HCT116 (cell line): Measurements from ENCODE around the gene SBF2. TPM values are rescaled to one million over a fixed set of nuclear protein-coding genes. Genes with fewer than 3 reads are reported as not detected.

Experiments
- ATAC-seq: fragments of 200-7000 bp; cut with Tn5 transposase; 2 replicates; pipeline ENCODE4 v1.9.1; 2020; ENCODE audit warnings: mild to moderate bottlenecking, moderate library complexity
- BruUV-seq: library from RNA; stranded (reverse); fragments of 400-500 nt; replicated peaks from 2 replicates; lab custom pipeline; 2021; lab: Mats Ljungman, UMichigan
- CTCF ChIA-PET: fragments of 300-600 bp; sonication (Branson Sonifier 250); formaldehyde crosslinking; loops from one replicate; lab custom pipeline; 2021; ENCODE audit warnings: antibody characterized with exemption; lab: Charles Lee
- POLR2A ChIA-PET: fragments of 300-600, 350-600 bp; sonication (Branson Sonifier 250); formaldehyde crosslinking; loops from one replicate; lab custom pipeline; 2021; ENCODE audit warnings: antibody characterized with exemption; lab: Charles Lee
- RAD21 ChIA-PET, 2 experiments: fragments of 300-600 bp; sonication (Branson Sonifier 250); formaldehyde crosslinking; loops; one replicate each; lab custom pipeline; 2023; ENCODE audit warnings: low total read pairs in 2 of 2; ENCODE audit not compliant: uncharacterized antibody in 2 of 2, unreplicated experiment in 2 of 2, low non-redundant PET in 1 of 2; lab: Charles Lee
- DNase-seq: peaks from one replicate; pipeline ENCODE4 v3.0.0-alpha.2; 2010; ENCODE audit warnings: low read depth, low spot score
- H2AFZ ChIP-seq: fragments of 200-600 bp; shearing (Covaris generic), sonication (generic); 2 replicates; pipeline ENCODE4 v1.6.1; 2017; ENCODE audit warnings: low read depth, mixed run types, mixed read lengths, antibody characterized with exemption, low read length; ENCODE audit not compliant: poor library complexity, severe bottlenecking
- H3K27ac ChIP-seq: 2 replicates; pipeline ENCODE4 v1.5.1; 2012; ENCODE audit warnings: low read depth, low read length
- H3K27me3 ChIP-seq: fragments of 200-600 bp; sonication (generic); 2 replicates; pipeline ENCODE4 v1.6.1; 2016; ENCODE audit warnings: mixed run types, low read length, mixed read lengths; ENCODE audit not compliant: insufficient read depth
- H3K36me3 ChIP-seq, 2 experiments: fragments of 200-500 bp in 1 of 2; fragments of 200-600 bp in 1 of 2; sonication (Bioruptor generic) in 1 of 2; sonication (generic) in 1 of 2; 2 replicates each; pipeline versions ENCODE4 v1.5.1 to v1.6.1; 2014 to 2016; ENCODE audit warnings: low read length in 2 of 2, inconsistent platforms in 1 of 2, mixed read lengths in 1 of 2, mixed run types in 1 of 2; ENCODE audit not compliant: insufficient read depth in 2 of 2, control insufficient read depth in 1 of 2
- H3K4me1 ChIP-seq, 2 experiments: fragments of 200-600 bp in 1 of 2; sonication (generic) in 1 of 2; 2 replicates each; pipeline versions ENCODE4 v1.5.1 to v1.6.1; 2012 to 2017; ENCODE audit warnings: low read length in 2 of 2, inconsistent platforms in 1 of 2, mild to moderate bottlenecking in 1 of 2, mixed read lengths in 1 of 2, mixed run types in 1 of 2, moderate library complexity in 1 of 2; ENCODE audit not compliant: insufficient read depth in 2 of 2, control insufficient read depth in 1 of 2
- H3K4me2 ChIP-seq: fragments of 200-600 bp; sonication (generic); 2 replicates; pipeline ENCODE4 v1.6.1; 2017; ENCODE audit warnings: mixed run types, low read length, mixed read lengths
- H3K4me3 ChIP-seq, 2 experiments: fragments of 200-600 bp in 1 of 2; sonication (generic) in 1 of 2; replicated peaks in 1 of 2; 2 replicates each; pipeline ENCODE4 v1.5.1; 2011 to 2016; ENCODE audit warnings: low read length in 2 of 2, control low read depth in 1 of 2, low read depth in 1 of 2, mild to moderate bottlenecking in 1 of 2, mixed read lengths in 1 of 2, mixed run types in 1 of 2
- H3K79me2 ChIP-seq: fragments of 200-600 bp; sonication (generic); 2 replicates; pipeline ENCODE4 v1.6.1; 2017; ENCODE audit warnings: mild to moderate bottlenecking, mixed run types, low read length, moderate library complexity, mixed read lengths; ENCODE audit not compliant: insufficient read depth
- H3K9ac ChIP-seq: fragments of 200-600 bp; sonication (generic); 2 replicates; pipeline ENCODE4 v1.6.1; 2016; ENCODE audit warnings: low read length, mixed read lengths
- H3K9me2 ChIP-seq: fragments of 200-600 bp; sonication (generic), shearing (Covaris generic); 2 replicates; pipeline ENCODE4 v1.6.1; 2017; ENCODE audit warnings: mixed run types, mild to moderate bottlenecking, moderate library complexity; ENCODE audit not compliant: insufficient read depth
- H3K9me3 ChIP-seq, 2 experiments: fragments of 200-500 bp in 1 of 2; fragments of 200-600 bp in 1 of 2; sonication (Bioruptor generic) in 1 of 2; sonication (generic) in 1 of 2; 2 replicates each; pipeline ENCODE4 v1.6.1; 2014 to 2017; ENCODE audit warnings: low read length in 2 of 2, mixed read lengths in 2 of 2, inconsistent platforms in 1 of 2, low read depth in 1 of 2, mild to moderate bottlenecking in 1 of 2, mixed run types in 1 of 2, moderate library complexity in 1 of 2; ENCODE audit not compliant: control insufficient read depth in 1 of 2, insufficient read depth in 1 of 2
- H4K20me1 ChIP-seq: fragments of 200-600 bp; sonication (generic), shearing (Covaris generic); 2 replicates; pipeline ENCODE4 v1.6.1; 2017; ENCODE audit warnings: mixed run types, mild to moderate bottlenecking, moderate library complexity; ENCODE audit not compliant: insufficient read depth
- CBX3 ChIP-seq: IDR thresholded peaks from 2 replicates; pipeline ENCODE4 v1.6.1; 2012; ENCODE audit warnings: low read depth
- CEBPB ChIP-seq: IDR thresholded peaks from 2 replicates; pipeline ENCODE4 v1.6.1; 2012; ENCODE audit warnings: low read depth
- EGR1 ChIP-seq: IDR thresholded peaks from 2 replicates; pipeline ENCODE4 v1.6.1; 2012; ENCODE audit warnings: low read depth
- ELF1 ChIP-seq: IDR thresholded peaks from 2 replicates; pipeline ENCODE4 v1.6.1; 2012; ENCODE audit warnings: low read depth, borderline replicate concordance
- EZH2 ChIP-seq: fragments of 200-600 bp; sonication (generic); IDR thresholded peaks from 2 replicates; pipeline ENCODE4 v1.6.1; 2017; ENCODE audit warnings: antibody characterized with exemption, mixed run types
- EZH2phosphoT487 ChIP-seq: fragments of 200-600 bp; IDR thresholded peaks from 2 replicates; pipeline ENCODE4 v1.6.1; 2018; ENCODE audit warnings: antibody characterized with exemption, borderline replicate concordance
- FOSL1 ChIP-seq: IDR thresholded peaks from 2 replicates; pipeline ENCODE4 v1.6.1; 2012; ENCODE audit warnings: low read depth
- POLR2A ChIP-seq: IDR thresholded peaks from 2 replicates; pipeline ENCODE4 v1.7.0; 2011; ENCODE audit warnings: borderline replicate concordance; ENCODE audit not compliant: insufficient read depth, insufficient read length; ENCODE audit errors: extremely low read depth
- SIN3A ChIP-seq: IDR thresholded peaks from 2 replicates; pipeline ENCODE4 v1.6.1; 2012; ENCODE audit warnings: low read depth
- SP1 ChIP-seq: IDR thresholded peaks from 2 replicates; pipeline ENCODE4 v1.6.1; 2012; ENCODE audit warnings: low read depth
- SRF ChIP-seq: IDR thresholded peaks from 2 replicates; pipeline ENCODE4 v1.6.1; 2012; ENCODE audit warnings: low read depth
- TCF7L2 ChIP-seq: IDR thresholded peaks from 2 replicates; pipeline ENCODE4 v1.7.0; 2011; ENCODE audit warnings: borderline replicate concordance, inconsistent platforms; ENCODE audit not compliant: insufficient read depth, insufficient read length; ENCODE audit errors: extremely low read depth
- YY1 ChIP-seq: IDR thresholded peaks from 2 replicates; pipeline ENCODE4 v1.6.1; 2011; ENCODE audit warnings: low read length, low read depth, moderate library complexity, mild to moderate bottlenecking; ENCODE audit not compliant: insufficient replicate concordance; ENCODE audit errors: extremely low read depth
- ZNF274 ChIP-seq: fragments of 200-500 bp; sonication (Bioruptor generic); IDR thresholded peaks from 2 replicates; pipeline ENCODE4 v1.6.1; 2014; ENCODE audit warnings: mild to moderate bottlenecking, low read depth, low read length, inconsistent platforms
- intact Hi-C: fragments of 100-400 bp; cut with micrococcal nuclease; formaldehyde crosslinking; loops from 2 replicates; pipeline ENCODE4 v1.10.0; 2022
- total RNA-seq: library from RNA; stranded (reverse); gene quantifications from one replicate; pipeline ENCODE4 v1.2.1, GENCODE V29; 2021; ENCODE audit not compliant: unreplicated experiment
- TF ChIP-seq, protein P1 (sequence below): IDR thresholded peaks from 2 replicates; pipeline ENCODE4 v1.6.1; 2012; ENCODE audit warnings: low read depth
- TF ChIP-seq, protein P2 (sequence below): IDR thresholded peaks from 2 replicates; pipeline ENCODE4 v1.6.1; 2012
- TF ChIP-seq, protein P3 (sequence below): IDR thresholded peaks from 2 replicates; pipeline ENCODE4 v1.6.1; 2012

SBF2 gene
- total RNA-seq, 1 experiment from 2014 or later: 35.0 TPM

DNA sequence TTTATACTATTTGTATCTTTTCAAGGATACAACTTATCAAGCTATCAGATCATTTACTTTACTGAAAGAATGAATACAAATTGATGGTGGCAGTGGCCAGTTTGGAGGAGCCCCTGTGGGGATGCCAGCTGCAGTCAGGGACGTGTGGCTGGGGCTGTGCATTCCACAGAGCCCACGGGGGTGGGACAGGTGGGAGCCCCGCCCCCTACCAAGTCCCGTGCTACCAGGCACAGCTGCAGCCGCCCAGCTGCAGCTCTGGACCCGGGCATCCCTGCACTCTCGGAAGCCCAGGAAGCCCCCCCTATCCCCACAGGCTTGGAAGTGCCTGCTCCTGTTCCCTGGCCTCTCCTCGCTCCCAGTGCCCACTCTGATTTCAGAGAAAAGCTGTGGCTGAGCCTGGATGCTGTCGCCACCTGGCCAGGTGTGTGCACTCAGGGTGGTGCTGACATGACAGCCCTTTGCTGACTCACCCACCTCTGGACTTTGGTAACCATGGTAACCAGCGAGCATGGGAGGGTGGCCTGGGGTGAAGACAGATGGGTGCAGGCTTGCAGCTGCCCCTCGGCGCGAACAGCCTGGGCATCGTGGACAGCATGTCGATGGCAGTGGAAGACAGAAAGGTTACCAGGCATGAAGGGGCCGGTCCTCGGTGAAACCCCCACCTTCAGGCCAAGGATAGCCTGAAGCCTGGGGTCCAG lies 138.1 kb downstream of the SBF2 start:
- peaks cover 0 to 9% of the 10 kb centered on the region in 2 experiments; a peak in 2 of 4 replicates for H3K4me1 ChIP-seq
- RAD21 ChIA-PET: no interaction called here
- H3K4me2 ChIP-seq: 0 out of 2 replicates have a peak overlapping the region, but pooled peaks have one; percentile 5
- BruUV-seq: no TSS peak
- peak; percentile 38; the same call in 1 of the 2 replicates for ATAC-seq
- H3K9me3 ChIP-seq: no peaks in the 10 kb centered on the region
- H3K9ac ChIP-seq: no peak overlapping the region
- no peaks in the 10 kb centered on the region; the same call in 1 of the 2 replicates for H3K9me2 ChIP-seq
- POLR2A ChIA-PET: no interaction called here
- H4K20me1 ChIP-seq: no peaks in the 10 kb centered on the region
- TF ChIP-seq SRF (no peak), FOSL1 (no peak), SP1 (no peak), CEBPB (no peak), EGR1 (no peak)
- TF ChIP-seq, all 23 proteins: peak for 0
- Histone ChIP-seq H3K27ac (no peak overlapping the region), H3K36me3 (no peaks in the 10 kb centered on the region), H2AFZ (no peak overlapping the region), H3K27me3 (no peaks in the 10 kb centered on the region), H3K79me2 (peaks cover 6% of the 10 kb centered on the region), H3K4me3 (no peak overlapping the region)
- intact Hi-C loops: no loop called here
- CTCF ChIA-PET: no interaction called here
- DNase-seq: peak; percentile 0

DNA sequence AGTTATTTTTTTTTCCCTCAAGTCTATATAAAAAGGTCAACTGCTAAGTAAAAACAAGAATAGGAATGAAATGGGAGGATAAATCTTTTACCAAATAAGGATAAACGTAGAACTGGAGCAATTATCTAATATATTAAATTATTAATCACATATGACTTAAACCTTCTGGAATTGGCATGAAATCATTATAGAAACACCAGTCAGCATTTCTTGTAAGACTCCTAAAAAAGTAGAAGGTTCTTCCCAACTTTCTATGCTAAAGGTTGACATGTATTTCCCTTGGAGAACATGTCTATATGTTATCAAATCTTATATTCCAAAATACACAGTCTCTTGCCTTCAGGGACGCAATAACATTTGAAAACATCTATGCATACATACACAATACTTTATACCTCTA lies 143.2 kb downstream of the SBF2 start:
- no peaks in the 10 kb centered on the region for H3K36me3 ChIP-seq
- ChIA-PET RAD21 (no interaction called here), CTCF (no interaction called here), POLR2A (no interaction called here)
- DNase-seq: no peak
- H3K9me3 ChIP-seq: no peaks in the 10 kb centered on the region
- peaks cover 0 to 2% of the 10 kb centered on the region in 2 experiments; a peak in 1 of 4 replicates for H3K4me1 ChIP-seq
- BruUV-seq: no TSS peak
- no peak overlapping the region for H3K27ac ChIP-seq
- no peak overlapping the region for H2AFZ ChIP-seq
- no peaks in the 10 kb centered on the region for H3K27me3 ChIP-seq
- intact Hi-C loops: no loop called here
- H3K79me2 ChIP-seq: no peaks in the 10 kb centered on the region; the same call in 1 of the 2 replicates
- no peak for ATAC-seq
- no peak overlapping the region for H3K4me3 ChIP-seq
- H3K9ac ChIP-seq: no peak overlapping the region
- no peaks in the 10 kb centered on the region; the same call in 1 of the 2 replicates for H3K9me2 ChIP-seq
- H3K4me2 ChIP-seq: no peak overlapping the region
- no peaks in the 10 kb centered on the region for H4K20me1 ChIP-seq
- TF ChIP-seq CBX3 (no peak), EGR1 (no peak), SRF (no peak), SIN3A (no peak), EZH2phosphoT487 (no peak), POLR2A (no peak), ZNF274 (no peak), YY1 (no peak), CEBPB (no peak), FOSL1 (no peak), SP1 (no peak), ELF1 (no peak), EZH2 (no peak), TCF7L2 (no peak)
- TF ChIP-seq, protein P1, sequence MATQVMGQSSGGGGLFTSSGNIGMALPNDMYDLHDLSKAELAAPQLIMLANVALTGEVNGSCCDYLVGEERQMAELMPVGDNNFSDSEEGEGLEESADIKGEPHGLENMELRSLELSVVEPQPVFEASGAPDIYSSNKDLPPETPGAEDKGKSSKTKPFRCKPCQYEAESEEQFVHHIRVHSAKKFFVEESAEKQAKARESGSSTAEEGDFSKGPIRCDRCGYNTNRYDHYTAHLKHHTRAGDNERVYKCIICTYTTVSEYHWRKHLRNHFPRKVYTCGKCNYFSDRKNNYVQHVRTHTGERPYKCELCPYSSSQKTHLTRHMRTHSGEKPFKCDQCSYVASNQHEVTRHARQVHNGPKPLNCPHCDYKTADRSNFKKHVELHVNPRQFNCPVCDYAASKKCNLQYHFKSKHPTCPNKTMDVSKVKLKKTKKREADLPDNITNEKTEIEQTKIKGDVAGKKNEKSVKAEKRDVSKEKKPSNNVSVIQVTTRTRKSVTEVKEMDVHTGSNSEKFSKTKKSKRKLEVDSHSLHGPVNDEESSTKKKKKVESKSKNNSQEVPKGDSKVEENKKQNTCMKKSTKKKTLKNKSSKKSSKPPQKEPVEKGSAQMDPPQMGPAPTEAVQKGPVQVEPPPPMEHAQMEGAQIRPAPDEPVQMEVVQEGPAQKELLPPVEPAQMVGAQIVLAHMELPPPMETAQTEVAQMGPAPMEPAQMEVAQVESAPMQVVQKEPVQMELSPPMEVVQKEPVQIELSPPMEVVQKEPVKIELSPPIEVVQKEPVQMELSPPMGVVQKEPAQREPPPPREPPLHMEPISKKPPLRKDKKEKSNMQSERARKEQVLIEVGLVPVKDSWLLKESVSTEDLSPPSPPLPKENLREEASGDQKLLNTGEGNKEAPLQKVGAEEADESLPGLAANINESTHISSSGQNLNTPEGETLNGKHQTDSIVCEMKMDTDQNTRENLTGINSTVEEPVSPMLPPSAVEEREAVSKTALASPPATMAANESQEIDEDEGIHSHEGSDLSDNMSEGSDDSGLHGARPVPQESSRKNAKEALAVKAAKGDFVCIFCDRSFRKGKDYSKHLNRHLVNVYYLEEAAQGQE: no peak
- TF ChIP-seq, protein P2, sequence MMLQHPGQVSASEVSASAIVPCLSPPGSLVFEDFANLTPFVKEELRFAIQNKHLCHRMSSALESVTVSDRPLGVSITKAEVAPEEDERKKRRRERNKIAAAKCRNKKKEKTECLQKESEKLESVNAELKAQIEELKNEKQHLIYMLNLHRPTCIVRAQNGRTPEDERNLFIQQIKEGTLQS: no peak
- TF ChIP-seq, protein P3, sequence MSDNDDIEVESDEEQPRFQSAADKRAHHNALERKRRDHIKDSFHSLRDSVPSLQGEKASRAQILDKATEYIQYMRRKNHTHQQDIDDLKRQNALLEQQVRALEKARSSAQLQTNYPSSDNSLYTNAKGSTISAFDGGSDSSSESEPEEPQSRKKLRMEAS: no peak
